ENCODE measurements around the gene CDH11. TPM values are rescaled to one million over a fixed set of nuclear protein-coding genes. Genes with fewer than 3 reads are reported as not detected.

CDH11 gene
- total and polyA plus RNA-seq, 2 experiments from 2014 or later = 3.5 to 19.6 TPM

- Histone ChIP-seq H3F3A (replicated peaks; ENCODE audit: low read depth) (no peaks in the 10 kb centered on the region), H3K4me2 (no peak overlapping the region), H3K4me3 (no peak overlapping the region), H2AFZ (no peak overlapping the region), H4K20me1 (replicated peaks; ENCODE audit: insufficient read depth) (no peaks in the 10 kb centered on the region), H3K36me3 (ENCODE audit: insufficient read depth) (no peaks in the 10 kb centered on the region), H3K27ac (ENCODE audit: low read depth) (no peak overlapping the region), H3K4me1 (ENCODE audit: insufficient read depth) (no peaks in the 10 kb centered on the region), H3K79me2 (replicated peaks; ENCODE audit: insufficient read depth) (no peaks in the 10 kb centered on the region), H3K27me3 (ENCODE audit: insufficient read depth) (no peaks in the 10 kb centered on the region), H3K9me2 (ENCODE audit: insufficient read depth) (no peaks in the 10 kb centered on the region)
- Mint-ChIP-seq H3K27me3 (ENCODE audit: insufficient read depth, low read depth, poor library complexity) (no peaks in the 10 kb centered on the region), H3K36me3 (ENCODE audit: low read depth) (no peaks in the 10 kb centered on the region), H3K27ac (no peak overlapping the region; the same call in 1 of the 2 replicates), H3K4me3 (no peak overlapping the region), H3K4me1 (peaks cover 4% of the 10 kb centered on the region; the same call in 2 of the 3 replicates), H3K9me3 (no peaks in the 10 kb centered on the region)
- TF ChIP-seq JUNB (IDR thresholded peaks at IDR 0.05; ENCODE audit: unreplicated experiment) (no peak), CREB1 (CRISPR knock-in tag; IDR thresholded peaks at IDR 0.05; ENCODE audit: low read depth) (no peak), REST (IDR thresholded peaks at IDR 0.05; ENCODE audit: unreplicated experiment) (no peak), POLR2AphosphoS5 (IDR thresholded peaks at IDR 0.05; ENCODE audit: low read depth) (no peak), ZNF114 (CRISPR knock-in tag; IDR thresholded peaks at IDR 0.05) (no peak), EZH2phosphoT487 (IDR thresholded peaks at IDR 0.05; ENCODE audit: unreplicated experiment) (no peak), ZNF462 (CRISPR knock-in tag; IDR thresholded peaks at IDR 0.05) (no peak), EZH2 (IDR thresholded peaks at IDR 0.05; ENCODE audit: low read depth, unreplicated experiment) (no peak), NANOG (IDR thresholded peaks at IDR 0.05; ENCODE audit: borderline replicate concordance) (no peak), ETS1 (IDR thresholded peaks at IDR 0.05) (no peak), STAT1 (IDR thresholded peaks at IDR 0.05; ENCODE audit: unreplicated experiment) (no peak), CTCF (conservative IDR thresholded peaks at IDR 0.05; ENCODE audit: low read depth in 2 of 2) (no peak), ZNF331 (CRISPR knock-in tag; IDR thresholded peaks at IDR 0.05; ENCODE audit: low read depth) (no peak)
- DNase-seq (ENCODE audit: low spot score) (no peak), ATAC-seq (no peak)
These were observed 132.8 kb downstream of the CDH11 start for GRCh38 chr16:64989050-64989449.
